ENCODE data around the gene DPM2.

Gene DPM2

DNA sequence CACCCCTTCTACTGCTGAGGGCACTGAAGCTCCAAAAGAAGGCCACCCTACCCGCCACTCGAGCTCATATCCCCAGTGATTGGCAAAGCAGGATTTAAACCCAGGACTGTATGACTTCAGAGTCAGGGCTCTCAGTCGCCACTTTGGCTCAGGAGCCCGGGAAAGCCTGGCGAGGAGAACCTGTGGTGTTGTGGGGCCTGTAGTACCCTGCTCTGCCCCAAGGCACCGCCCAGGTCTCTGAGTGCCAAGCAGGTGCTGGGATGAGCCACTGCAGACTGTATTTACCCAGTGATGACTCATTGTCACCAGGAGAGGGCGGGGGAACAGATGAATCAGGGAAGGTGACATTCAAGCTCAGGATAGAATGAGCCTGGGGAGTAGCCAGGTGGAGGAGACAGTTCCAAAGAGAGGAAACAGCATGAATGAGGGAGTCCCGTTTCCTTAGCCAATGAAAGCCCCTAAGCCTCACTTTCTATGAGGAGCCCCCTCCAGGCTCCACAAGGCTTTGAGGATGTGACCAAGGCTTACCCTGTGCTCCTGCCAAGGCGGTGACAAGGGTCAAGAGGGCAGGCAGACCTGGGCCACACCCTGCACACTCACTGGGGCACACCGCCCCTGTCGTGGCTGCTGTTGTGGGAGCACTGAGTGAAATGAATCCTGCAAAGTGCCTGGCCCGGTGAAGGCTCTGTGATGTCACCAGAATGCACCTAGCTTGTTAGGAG, 17.8 kb upstream of the DPM2 start:
- TF ChIP-seq, protein P1, sequence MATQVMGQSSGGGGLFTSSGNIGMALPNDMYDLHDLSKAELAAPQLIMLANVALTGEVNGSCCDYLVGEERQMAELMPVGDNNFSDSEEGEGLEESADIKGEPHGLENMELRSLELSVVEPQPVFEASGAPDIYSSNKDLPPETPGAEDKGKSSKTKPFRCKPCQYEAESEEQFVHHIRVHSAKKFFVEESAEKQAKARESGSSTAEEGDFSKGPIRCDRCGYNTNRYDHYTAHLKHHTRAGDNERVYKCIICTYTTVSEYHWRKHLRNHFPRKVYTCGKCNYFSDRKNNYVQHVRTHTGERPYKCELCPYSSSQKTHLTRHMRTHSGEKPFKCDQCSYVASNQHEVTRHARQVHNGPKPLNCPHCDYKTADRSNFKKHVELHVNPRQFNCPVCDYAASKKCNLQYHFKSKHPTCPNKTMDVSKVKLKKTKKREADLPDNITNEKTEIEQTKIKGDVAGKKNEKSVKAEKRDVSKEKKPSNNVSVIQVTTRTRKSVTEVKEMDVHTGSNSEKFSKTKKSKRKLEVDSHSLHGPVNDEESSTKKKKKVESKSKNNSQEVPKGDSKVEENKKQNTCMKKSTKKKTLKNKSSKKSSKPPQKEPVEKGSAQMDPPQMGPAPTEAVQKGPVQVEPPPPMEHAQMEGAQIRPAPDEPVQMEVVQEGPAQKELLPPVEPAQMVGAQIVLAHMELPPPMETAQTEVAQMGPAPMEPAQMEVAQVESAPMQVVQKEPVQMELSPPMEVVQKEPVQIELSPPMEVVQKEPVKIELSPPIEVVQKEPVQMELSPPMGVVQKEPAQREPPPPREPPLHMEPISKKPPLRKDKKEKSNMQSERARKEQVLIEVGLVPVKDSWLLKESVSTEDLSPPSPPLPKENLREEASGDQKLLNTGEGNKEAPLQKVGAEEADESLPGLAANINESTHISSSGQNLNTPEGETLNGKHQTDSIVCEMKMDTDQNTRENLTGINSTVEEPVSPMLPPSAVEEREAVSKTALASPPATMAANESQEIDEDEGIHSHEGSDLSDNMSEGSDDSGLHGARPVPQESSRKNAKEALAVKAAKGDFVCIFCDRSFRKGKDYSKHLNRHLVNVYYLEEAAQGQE (IDR thresholded peaks at IDR 0.05; ENCODE audit: low read depth), result no peak
- TF ChIP-seq TEAD4 (IDR thresholded peaks at IDR 0.05) (peak; percentile 28; the same call in 1 of the 2 replicates), TAF1 (IDR thresholded peaks at IDR 0.05; ENCODE audit: low read depth) (no peak), TCF12 (IDR thresholded peaks at IDR 0.05; ENCODE audit: low read depth) (peak; percentile 90), FOXM1 (IDR thresholded peaks at IDR 0.05; ENCODE audit: borderline replicate concordance, low read depth) (no peak), YY1 (IDR thresholded peaks at IDR 0.05; ENCODE audit: low read depth) (no peak), EGR1 (IDR thresholded peaks at IDR 0.05) (no peak), ZBTB7A (IDR thresholded peaks at IDR 0.05; ENCODE audit: low read depth) (no peak), NFIC (IDR thresholded peaks at IDR 0.05) (peak; percentile 69), CEBPB (IDR thresholded peaks at IDR 0.05) (no peak), EP300 (IDR thresholded peaks at IDR 0.05; ENCODE audit: borderline replicate concordance) (peak; percentile 74), CREB1 (IDR thresholded peaks at IDR 0.05; ENCODE audit: low read depth) (no peak), RAD21 (IDR thresholded peaks at IDR 0.05; ENCODE audit: low read depth) (peak; percentile 36; the same call in 1 of the 2 replicates)
- TF ChIP-seq, protein P2, sequence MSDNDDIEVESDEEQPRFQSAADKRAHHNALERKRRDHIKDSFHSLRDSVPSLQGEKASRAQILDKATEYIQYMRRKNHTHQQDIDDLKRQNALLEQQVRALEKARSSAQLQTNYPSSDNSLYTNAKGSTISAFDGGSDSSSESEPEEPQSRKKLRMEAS (IDR thresholded peaks at IDR 0.05), result peak; percentile 44; the same call in 1 of the 2 replicates
- TF ChIP-seq, protein P3, sequence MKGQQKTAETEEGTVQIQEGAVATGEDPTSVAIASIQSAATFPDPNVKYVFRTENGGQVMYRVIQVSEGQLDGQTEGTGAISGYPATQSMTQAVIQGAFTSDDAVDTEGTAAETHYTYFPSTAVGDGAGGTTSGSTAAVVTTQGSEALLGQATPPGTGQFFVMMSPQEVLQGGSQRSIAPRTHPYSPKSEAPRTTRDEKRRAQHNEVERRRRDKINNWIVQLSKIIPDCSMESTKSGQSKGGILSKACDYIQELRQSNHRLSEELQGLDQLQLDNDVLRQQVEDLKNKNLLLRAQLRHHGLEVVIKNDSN (IDR thresholded peaks at IDR 0.05), result no peak

DNA sequence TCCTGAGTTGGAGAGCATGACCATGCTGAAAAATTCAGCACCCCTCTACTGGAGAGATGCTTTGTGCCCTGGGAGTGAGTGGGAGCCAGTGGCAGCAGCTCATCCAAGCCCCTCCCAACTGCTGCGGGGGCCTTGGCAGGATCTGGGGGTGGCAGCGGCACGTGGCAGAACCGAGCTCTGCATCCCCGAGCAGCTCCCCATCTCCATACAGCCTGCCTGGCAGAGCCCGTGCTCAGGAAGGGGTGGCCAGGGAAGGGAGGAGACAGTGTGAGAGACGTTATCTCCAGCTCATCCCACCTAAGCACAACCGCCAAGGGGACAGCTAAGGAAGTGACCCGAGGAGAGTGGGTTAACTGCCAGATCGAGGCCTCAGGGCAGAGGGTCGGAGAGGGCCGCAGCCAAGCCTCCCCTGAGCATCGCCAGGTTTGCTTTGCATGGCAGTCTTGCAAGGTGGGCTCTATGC, 17.2 kb upstream of the DPM2 start:
- TF ChIP-seq, protein P1 (IDR thresholded peaks at IDR 0.05; ENCODE audit: low read depth), result peak; percentile 31; the same call in 1 of the 2 replicates
- no peak for TF ChIP-seq NFIC (IDR thresholded peaks at IDR 0.05)

DNA sequence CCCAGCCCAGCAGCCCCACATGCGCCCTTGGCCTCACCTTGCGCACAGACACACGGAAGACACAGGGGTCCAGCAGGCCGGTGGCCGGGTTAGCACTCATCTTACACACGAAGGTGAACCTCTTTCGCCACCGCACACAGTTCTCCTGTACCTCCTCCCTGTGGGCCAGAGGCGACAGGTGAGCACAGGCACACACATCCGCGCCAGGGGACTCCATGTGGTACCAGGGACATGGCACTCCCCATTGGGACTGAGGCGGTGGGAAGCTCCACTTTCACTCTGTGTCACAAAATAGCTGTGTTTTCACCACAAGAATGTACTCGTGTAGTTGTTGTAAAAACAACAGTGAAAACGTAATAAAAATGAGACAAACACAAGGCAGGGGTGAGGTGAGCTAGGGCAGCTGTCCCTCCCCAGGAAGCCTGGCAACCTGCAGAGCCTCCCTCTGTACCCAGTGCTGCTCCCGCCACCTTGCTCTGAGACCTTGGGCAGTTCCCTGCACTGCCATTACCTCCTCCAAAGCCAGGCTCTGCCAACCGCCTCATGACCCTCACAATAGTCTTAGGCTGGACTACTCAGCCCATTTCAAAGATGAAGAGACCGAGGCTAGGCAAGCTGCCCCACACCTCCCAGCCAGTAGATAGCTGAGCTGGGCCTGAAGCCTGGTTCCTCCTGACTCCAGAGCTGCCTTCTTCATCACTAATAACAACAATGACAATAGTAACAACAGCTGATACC, 16.3 kb upstream of the DPM2 start:
- TF ChIP-seq EP300 (IDR thresholded peaks at IDR 0.05; ENCODE audit: borderline replicate concordance) (no peak), NFIC (IDR thresholded peaks at IDR 0.05) (no peak), YY1 (IDR thresholded peaks at IDR 0.05; ENCODE audit: low read depth) (no peak), TCF12 (IDR thresholded peaks at IDR 0.05; ENCODE audit: low read depth) (no peak), CREB1 (IDR thresholded peaks at IDR 0.05; ENCODE audit: low read depth) (no peak), ZBTB7A (IDR thresholded peaks at IDR 0.05; ENCODE audit: low read depth) (no peak), EGR1 (IDR thresholded peaks at IDR 0.05) (no peak), FOXM1 (IDR thresholded peaks at IDR 0.05; ENCODE audit: borderline replicate concordance, low read depth) (no peak), RAD21 (IDR thresholded peaks at IDR 0.05; ENCODE audit: low read depth) (no peak), CEBPB (IDR thresholded peaks at IDR 0.05) (no peak)
- TF ChIP-seq, protein P2 (IDR thresholded peaks at IDR 0.05), result no peak
- TF ChIP-seq, protein P3 (IDR thresholded peaks at IDR 0.05), result no peak
- TF ChIP-seq, protein P1 (IDR thresholded peaks at IDR 0.05; ENCODE audit: low read depth), result no peak

DNA sequence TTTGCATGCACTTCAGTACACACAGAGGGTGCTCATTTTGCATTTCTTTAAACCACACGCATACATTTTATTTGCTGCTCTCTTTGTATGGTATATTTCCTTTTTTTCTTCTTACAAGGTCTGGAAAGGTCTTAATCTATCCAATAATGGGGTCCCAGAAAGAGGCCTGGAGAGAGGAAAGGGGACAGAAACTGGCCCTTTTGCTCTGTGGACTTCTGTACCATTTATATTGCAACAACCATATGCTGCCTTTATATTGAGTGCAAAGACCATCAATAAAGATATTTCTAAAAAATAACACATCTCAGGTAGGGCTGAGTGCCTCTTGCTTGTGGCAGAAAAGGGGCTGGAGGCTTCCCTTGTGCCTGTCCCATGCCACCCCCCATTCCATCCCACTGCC, 15.5 kb upstream of the DPM2 start:
- TF ChIP-seq NFIC (IDR thresholded peaks at IDR 0.05) (no peak), RAD21 (IDR thresholded peaks at IDR 0.05; ENCODE audit: low read depth) (no peak), TEAD4 (IDR thresholded peaks at IDR 0.05) (no peak), FOXM1 (IDR thresholded peaks at IDR 0.05; ENCODE audit: borderline replicate concordance, low read depth) (no peak)
- TF ChIP-seq, protein P1 (IDR thresholded peaks at IDR 0.05; ENCODE audit: low read depth), result no peak
